GM18951 (cell line): Measurements from ENCODE around the gene PIP5K1B.

Experiments
- POLR2A ChIP-seq: IDR thresholded peaks from 4 replicates; pipeline ENCODE4 v1.6.1; 2011; ENCODE audit warnings: mild to moderate bottlenecking; ENCODE audit not compliant: insufficient read length, insufficient read depth; ENCODE audit errors: extremely low read depth
- in situ Hi-C: fragments of 300-500 bp; cut with MboI; formaldehyde crosslinking; loops from one replicate; pipeline ENCODE4 v1.12.0; 2022; ENCODE audit warnings: low sequenced_read_pairs, mixed read lengths, inconsistent platforms; ENCODE audit not compliant: unreplicated experiment

Gene PIP5K1B

GRCh38 chr9:68851657-68852056, 146.6 kb downstream of the PIP5K1B start:
- no peak for TF ChIP-seq POLR2A
- in situ Hi-C loops = no loop called here

GRCh38 chr9:68852941-68853340, 147.9 kb downstream of the PIP5K1B start:
- in situ Hi-C loops = no loop called here
- TF ChIP-seq POLR2A = no peak

DNA sequence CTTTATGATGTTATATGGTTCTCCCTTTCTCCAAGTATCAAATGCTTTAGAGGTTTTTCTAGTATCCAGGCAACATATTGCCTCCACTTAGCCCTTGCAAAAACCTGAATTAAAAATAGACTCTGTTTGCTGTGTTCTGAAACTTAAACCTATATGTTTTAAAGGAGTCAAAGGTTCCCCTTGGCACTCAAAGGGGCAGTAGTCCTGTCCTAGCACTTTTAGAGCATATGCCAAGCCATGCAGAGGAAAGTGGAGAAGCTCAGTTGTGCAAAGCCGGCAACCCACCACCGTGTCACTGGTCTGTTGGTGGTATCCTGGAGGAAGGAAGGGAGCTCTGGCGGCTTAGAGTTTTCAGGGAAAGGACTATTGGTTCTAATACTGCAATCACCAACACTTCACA, 154.3 kb downstream of the PIP5K1B start:
- no peak for TF ChIP-seq POLR2A
- in situ Hi-C loops = no loop called here

GRCh38 chr9:68860419-68860818, 155.4 kb downstream of the PIP5K1B start:
- in situ Hi-C loops = no loop called here
- TF ChIP-seq POLR2A = no peak

GRCh38 chr9:68861436-68861835, 156.4 kb downstream of the PIP5K1B start:
- TF ChIP-seq POLR2A = no peak
- in situ Hi-C loops = no loop called here

DNA sequence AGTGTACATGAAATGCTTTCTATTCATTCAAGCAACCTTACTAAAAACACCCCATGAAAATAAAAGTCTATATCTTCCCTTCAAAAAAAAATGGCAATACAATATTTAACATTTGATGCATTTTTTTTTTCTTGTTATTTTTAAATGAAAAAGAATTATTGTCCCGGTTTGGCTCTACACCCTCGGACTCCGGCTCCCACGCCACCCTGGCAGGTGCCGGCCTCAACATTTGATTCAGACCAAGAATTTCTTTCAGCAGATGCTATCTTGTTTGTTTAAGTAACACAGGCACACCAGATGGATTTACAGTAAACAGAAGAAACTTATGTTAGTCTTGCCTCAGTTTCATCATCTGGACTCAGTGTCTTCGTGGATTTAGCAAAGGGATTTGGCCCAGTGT, 162.0 kb downstream of the PIP5K1B start:
- TF ChIP-seq POLR2A = no peak
- in situ Hi-C loops = no loop called here

GRCh38 chr9:68869022-68869421, 164.0 kb downstream of the PIP5K1B start:
- TF ChIP-seq POLR2A = no peak
- in situ Hi-C loops = no loop called here

- TF ChIP-seq POLR2A = no peak
- in situ Hi-C loops = no loop called here
Observed at GRCh38 chr9:68870086-68870485, 165.0 kb downstream of the PIP5K1B start.

DNA sequence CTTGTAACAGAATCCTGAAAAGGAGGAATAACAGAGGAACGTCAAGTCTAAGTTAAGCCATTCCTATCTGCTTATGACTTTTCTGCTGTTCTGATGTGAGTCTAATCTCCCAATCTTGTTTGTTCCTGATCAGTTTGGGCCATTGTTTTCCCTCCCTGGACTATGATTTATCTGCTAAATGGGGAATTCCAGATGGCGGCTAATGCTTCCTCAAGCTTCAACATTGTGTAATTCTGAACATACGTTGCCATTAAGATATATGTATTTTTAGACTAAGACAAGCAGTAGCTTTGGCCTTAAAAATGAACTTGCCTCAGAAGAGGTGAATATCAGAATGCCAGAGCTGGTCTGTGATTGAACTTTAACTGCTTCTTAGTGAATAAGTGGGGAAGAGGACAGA, 166.2 kb downstream of the PIP5K1B start:
- in situ Hi-C loops = no loop called here
- TF ChIP-seq POLR2A = no peak

DNA sequence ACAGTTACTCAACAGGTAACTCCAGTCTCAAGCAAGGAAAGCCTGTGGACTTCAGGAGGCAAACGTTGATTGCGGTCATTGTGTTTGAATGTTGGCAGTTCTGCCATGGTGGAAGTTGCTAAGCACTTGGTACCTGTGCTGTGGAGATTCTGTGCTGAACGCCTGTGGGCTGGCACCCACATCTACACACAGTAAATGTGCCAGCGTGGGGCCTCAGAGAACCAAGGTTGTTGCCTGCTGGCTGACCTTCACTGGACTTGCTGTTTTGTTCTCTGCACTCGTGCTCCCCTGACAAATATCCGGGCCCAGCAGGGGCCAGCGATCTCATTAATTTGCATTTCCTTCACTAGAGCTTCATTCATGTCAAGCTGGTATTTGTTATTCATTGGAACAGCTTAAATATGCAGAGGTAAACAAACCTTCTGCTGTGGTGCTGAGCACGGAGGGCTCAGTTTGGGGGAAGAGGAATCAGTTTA, 167.0 kb downstream of the PIP5K1B start:
- no peak for TF ChIP-seq POLR2A
- in situ Hi-C loops = no loop called here

DNA sequence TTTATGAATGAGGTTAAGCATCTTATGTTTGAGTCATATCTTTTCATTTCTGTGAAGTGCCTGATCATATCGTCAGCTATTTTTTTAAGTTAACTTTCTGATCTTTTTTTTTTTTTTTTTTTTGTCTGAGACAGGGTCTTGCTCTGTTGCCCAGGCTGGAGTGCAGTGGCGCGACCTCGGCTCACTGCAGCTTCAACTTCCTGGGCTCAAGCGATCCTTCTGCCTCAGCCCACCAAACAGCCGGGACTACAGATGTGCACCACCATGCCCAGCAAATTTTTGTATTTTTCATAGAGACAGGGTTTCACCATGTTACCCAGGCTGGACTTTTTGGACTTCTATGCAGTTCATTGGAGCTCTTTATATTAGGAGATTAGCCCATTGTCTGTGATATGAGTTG, 168.1 kb downstream of the PIP5K1B start:
- in situ Hi-C loops = no loop called here
- TF ChIP-seq POLR2A = no peak

DNA sequence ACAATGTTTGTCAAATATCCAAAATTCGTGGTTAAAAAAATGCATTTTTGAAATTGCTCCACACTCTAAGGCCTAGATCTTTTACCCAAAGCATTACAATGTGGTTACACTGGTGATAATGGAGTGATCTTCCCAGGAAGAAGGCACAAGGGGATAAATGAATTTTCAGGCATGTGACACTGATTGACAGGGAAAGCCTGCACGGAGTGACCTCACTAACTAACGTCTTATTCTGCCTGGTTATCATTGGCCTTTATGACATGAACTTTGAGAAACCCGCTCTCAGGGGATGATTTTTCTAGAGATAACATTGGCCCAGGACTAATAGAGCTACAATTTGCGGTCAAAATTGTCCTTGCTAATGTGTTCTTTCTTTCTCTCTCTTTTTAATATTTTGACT, 171.2 kb downstream of the PIP5K1B start:
- in situ Hi-C loops = no loop called here
- TF ChIP-seq POLR2A = no peak

GRCh38 chr9:68876681-68877080, 171.6 kb downstream of the PIP5K1B start:
- in situ Hi-C loops = no loop called here
- no peak for TF ChIP-seq POLR2A

- no peak for TF ChIP-seq POLR2A
- in situ Hi-C loops = no loop called here
Observed at GRCh38 chr9:68877219-68877618, 172.2 kb downstream of the PIP5K1B start.

DNA sequence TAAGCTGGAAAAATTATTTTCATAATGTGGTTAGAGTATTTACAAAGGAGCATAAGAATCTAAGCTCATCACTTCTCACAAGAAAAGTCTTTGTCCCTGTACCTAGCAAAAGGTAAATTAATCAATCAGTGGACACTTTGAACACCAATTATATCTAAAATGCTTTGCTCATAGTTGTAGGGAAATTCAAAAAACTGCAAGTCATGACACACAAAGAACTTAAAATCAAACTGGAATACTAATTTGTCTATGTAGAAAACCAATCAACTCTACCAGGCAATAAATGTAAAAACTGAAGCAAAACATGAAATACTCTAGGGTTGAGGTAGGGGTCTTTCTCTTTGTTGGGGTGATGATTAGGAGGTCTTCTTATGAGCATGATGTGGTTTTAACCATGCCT, 173.4 kb downstream of the PIP5K1B start:
- TF ChIP-seq POLR2A = no peak
- in situ Hi-C loops = no loop called here
